HEK293 (cell line): ENCODE data around the gene GJB5.

Source experiments
- CTCF ChIA-PET: fragments of 350-600 bp; formaldehyde crosslinking; extraction: SDS; loops from one replicate; lab custom pipeline; 2021; ENCODE audit warnings: antibody characterized with exemption; lab: Yijun Ruan, JAX
- POLR2A ChIA-PET: fragments of 300-600 bp; formaldehyde crosslinking; extraction: SDS; loops from one replicate; lab custom pipeline; 2020; ENCODE audit warnings: antibody characterized with exemption, inconsistent platforms; lab: Yijun Ruan, JAX
- H3K27ac ChIP-seq: fragments of 200-500 bp; sonication (Bioruptor generic); 2 replicates; pipeline ENCODE4 v1.5.1; 2014; ENCODE audit warnings: low read depth, low read length, control low read depth, inconsistent platforms; ENCODE audit errors: extremely low read depth
- H3K36me3 ChIP-seq, 2 experiments: fragments of 200-500 bp in 1 of 2; sonication (Bioruptor generic) in 1 of 2; 1 replicate in 1 of 2; 2 replicates in 1 of 2; pipeline ENCODE4 v1.5.1; 2014 to 2017; ENCODE audit warnings: inconsistent platforms in 2 of 2, low read length in 2 of 2; ENCODE audit not compliant: control insufficient read depth in 2 of 2, insufficient read depth in 1 of 2
- H3K4me1 ChIP-seq: fragments of 200-500 bp; sonication (Bioruptor generic); 2 replicates; pipeline ENCODE4 v1.5.1; 2014; ENCODE audit warnings: mild to moderate bottlenecking, low read length, inconsistent platforms; ENCODE audit not compliant: control insufficient read depth, insufficient read depth
- H3K4me3 ChIP-seq: 2 replicates; pipeline ENCODE4 v1.5.1; 2011; ENCODE audit warnings: low read depth, mild to moderate bottlenecking, control low read depth, low read length, moderate library complexity
- H3K9me3 ChIP-seq: fragments of 200-500 bp; sonication (Bioruptor generic); 2 replicates; pipeline ENCODE4 v1.5.1; 2014; ENCODE audit warnings: low read depth, low read length, inconsistent platforms; ENCODE audit not compliant: control insufficient read depth, insufficient read depth
- BCL11A ChIP-seq: fragments of 450-650 bp; formaldehyde crosslinking; IDR thresholded peaks from 2 replicates; pipeline ENCODE4 v1.5.1; 2016; ENCODE audit warnings: low read depth, missing biosample characterization, missing genetic modification characterization
- FEZF1 ChIP-seq: fragments of 450-650 bp; formaldehyde crosslinking; IDR thresholded peaks from 2 replicates; pipeline ENCODE4 v1.5.1; 2016; ENCODE audit warnings: missing biosample characterization, missing genetic modification characterization
- GLI2 ChIP-seq: fragments of 450-650 bp; formaldehyde crosslinking; IDR thresholded peaks from 2 replicates; pipeline ENCODE4; 2017; ENCODE audit warnings: missing biosample characterization, missing genetic modification characterization, low read depth, borderline replicate concordance
- KLF7 ChIP-seq: fragments of 450-650 bp; formaldehyde crosslinking; IDR thresholded peaks from 2 replicates; pipeline ENCODE4 v1.5.1; 2016; ENCODE audit warnings: missing biosample characterization, missing genetic modification characterization, borderline replicate concordance
- OVOL3 ChIP-seq: fragments of 450-650 bp; formaldehyde crosslinking; IDR thresholded peaks from 2 replicates; pipeline ENCODE4 v1.5.1; 2016; ENCODE audit warnings: missing biosample characterization, missing genetic modification characterization
- ZIC2 ChIP-seq: fragments of 450-650 bp; formaldehyde crosslinking; IDR thresholded peaks from 2 replicates; pipeline ENCODE4 v1.5.1; 2016; ENCODE audit warnings: missing biosample characterization, missing genetic modification characterization
- ZNF114 ChIP-seq: fragments of 450-650 bp; formaldehyde crosslinking; IDR thresholded peaks from 2 replicates; pipeline ENCODE4 v1.5.0; 2017; ENCODE audit warnings: missing biosample characterization, missing genetic modification characterization
- ZNF174 ChIP-seq: fragments of 450-650 bp; formaldehyde crosslinking; IDR thresholded peaks from 2 replicates; pipeline ENCODE4 v1.5.0; 2017; ENCODE audit warnings: missing biosample characterization, mild to moderate bottlenecking, missing genetic modification characterization
- ZNF223 ChIP-seq: fragments of 450-650 bp; formaldehyde crosslinking; IDR thresholded peaks from 2 replicates; pipeline ENCODE4 v1.5.1; 2016; ENCODE audit warnings: missing biosample characterization, missing genetic modification characterization
- ZNF311 ChIP-seq: fragments of 450-650 bp; formaldehyde crosslinking; IDR thresholded peaks from 2 replicates; pipeline ENCODE4 v1.5.1; 2017; ENCODE audit warnings: missing biosample characterization, missing genetic modification characterization, borderline replicate concordance
- ZNF391 ChIP-seq: fragments of 450-650 bp; formaldehyde crosslinking; IDR thresholded peaks from 2 replicates; pipeline ENCODE4 v1.5.1; 2016; ENCODE audit warnings: low read depth, missing biosample characterization, missing genetic modification characterization, borderline replicate concordance
- ZNF48 ChIP-seq: fragments of 450-650 bp; formaldehyde crosslinking; IDR thresholded peaks from 2 replicates; pipeline ENCODE4 v1.5.1; 2016; ENCODE audit warnings: missing biosample characterization, missing genetic modification characterization
- ZNF701 ChIP-seq: fragments of 450-650 bp; formaldehyde crosslinking; IDR thresholded peaks from 2 replicates; pipeline ENCODE4 v1.5.1; 2016; ENCODE audit warnings: missing biosample characterization, missing genetic modification characterization
- ZNF76 ChIP-seq: fragments of 450-650 bp; formaldehyde crosslinking; IDR thresholded peaks from 2 replicates; pipeline ENCODE4; 2016; ENCODE audit warnings: low read depth, missing biosample characterization, missing genetic modification characterization, borderline replicate concordance
- ZNF768 ChIP-seq: fragments of 450-650 bp; formaldehyde crosslinking; IDR thresholded peaks from 2 replicates; pipeline ENCODE4 v1.5.1; 2018; ENCODE audit warnings: missing biosample characterization, mild to moderate bottlenecking, missing genetic modification characterization
- TF ChIP-seq, protein P1 (sequence below): fragments of 450-650 bp; IDR thresholded peaks from 2 replicates; pipeline ENCODE4 v1.5.1; 2018; ENCODE audit warnings: missing biosample characterization, mild to moderate bottlenecking, missing genetic modification characterization
- TF ChIP-seq, protein P2 (sequence below): fragments of 450-650 bp; formaldehyde crosslinking; IDR thresholded peaks from 2 replicates; pipeline ENCODE4 v1.5.1; 2016; ENCODE audit warnings: missing biosample characterization, missing genetic modification characterization
- TF ChIP-seq, protein P3 (sequence below): fragments of 450-650 bp; formaldehyde crosslinking; IDR thresholded peaks from 2 replicates; pipeline ENCODE4 v1.5.1; 2016; ENCODE audit warnings: missing biosample characterization, missing genetic modification characterization
- TF ChIP-seq, protein P4 (sequence below): fragments of 450-650 bp; formaldehyde crosslinking; IDR thresholded peaks from 2 replicates; pipeline ENCODE4 v1.5.1; 2016; ENCODE audit warnings: missing biosample characterization, missing genetic modification characterization

The GJB5 gene

DNA sequence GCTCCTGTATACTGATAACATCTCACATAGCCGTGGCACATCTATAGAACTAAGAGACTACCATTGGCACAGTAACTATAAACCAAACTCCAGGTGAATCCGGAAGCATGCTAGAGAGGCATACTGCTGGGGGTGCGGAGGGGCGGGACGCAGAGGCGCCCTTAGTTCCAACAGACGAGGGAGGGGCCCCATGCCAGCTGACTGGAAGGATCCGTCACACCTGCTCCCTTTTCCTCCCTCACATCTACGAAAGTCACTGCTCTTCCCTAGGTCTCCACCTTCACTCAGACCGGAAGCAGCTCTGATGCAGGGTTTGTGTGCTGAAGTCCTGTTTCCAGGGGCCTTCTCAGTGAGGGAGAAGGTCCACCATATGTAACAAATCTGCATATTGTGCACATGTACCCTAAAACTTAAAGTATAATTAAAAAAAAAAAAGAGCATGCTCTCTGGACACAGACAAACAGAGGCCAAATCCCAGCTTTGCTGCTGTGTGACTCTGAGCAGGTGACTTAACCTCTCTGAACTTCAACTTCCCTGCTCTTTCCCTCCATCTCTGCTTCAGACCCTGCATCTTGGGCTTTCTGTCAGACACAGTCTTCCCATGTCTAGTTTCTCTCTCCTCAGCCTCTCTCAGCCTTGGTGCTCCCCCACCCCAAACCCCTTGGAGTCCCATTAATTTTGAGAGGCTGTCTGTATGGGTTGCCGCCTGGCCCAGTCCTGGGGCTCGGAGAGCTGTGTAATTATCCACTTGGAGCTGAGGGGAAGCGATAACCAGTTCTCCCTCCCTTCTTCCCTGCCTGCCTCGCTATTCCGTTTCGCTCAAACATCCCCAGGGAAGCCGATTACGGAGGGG lies 7.8 kb upstream of the GJB5 start:
- POLR2A ChIA-PET, result no interaction called here
- CTCF ChIA-PET, result interaction anchor here (0.6 to 0.8 kb wide), 2 partner anchors 16 to 151 kb away, joined by 3 to 5 read pairs; no protein-coding TSS in a partner anchor
- TF ChIP-seq ZNF768 (tag by site-specific recombination) (peak; percentile 55; the same call in 1 of the 2 replicates), ZNF391 (tag by site-specific recombination) (no peak), ZNF174 (tag by site-specific recombination) (no peak), ZNF48 (tag by site-specific recombination) (no peak)
- TF ChIP-seq, protein P1, sequence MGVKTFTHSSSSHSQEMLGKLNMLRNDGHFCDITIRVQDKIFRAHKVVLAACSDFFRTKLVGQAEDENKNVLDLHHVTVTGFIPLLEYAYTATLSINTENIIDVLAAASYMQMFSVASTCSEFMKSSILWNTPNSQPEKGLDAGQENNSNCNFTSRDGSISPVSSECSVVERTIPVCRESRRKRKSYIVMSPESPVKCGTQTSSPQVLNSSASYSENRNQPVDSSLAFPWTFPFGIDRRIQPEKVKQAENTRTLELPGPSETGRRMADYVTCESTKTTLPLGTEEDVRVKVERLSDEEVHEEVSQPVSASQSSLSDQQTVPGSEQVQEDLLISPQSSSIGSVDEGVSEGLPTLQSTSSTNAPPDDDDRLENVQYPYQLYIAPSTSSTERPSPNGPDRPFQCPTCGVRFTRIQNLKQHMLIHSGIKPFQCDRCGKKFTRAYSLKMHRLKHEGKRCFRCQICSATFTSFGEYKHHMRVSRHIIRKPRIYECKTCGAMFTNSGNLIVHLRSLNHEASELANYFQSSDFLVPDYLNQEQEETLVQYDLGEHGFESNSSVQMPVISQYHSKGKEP (tag by site-specific recombination), result no peak
- TF ChIP-seq, all 188 proteins: peak for 1

DNA sequence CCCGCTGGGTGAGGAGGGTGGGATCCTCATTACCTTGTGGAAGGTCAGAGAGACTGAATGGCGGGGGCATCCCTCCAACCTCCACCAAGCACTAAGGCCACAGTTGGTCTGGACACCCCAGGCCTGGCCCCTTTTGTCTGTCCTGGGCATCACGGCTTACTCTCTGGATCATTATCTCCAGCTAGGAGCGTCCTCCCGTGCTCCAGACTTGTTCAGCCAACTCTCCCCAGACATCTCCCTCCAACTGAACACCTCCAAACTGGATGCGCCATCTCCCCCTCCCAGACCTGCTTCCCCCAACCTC lies 7.3 kb upstream of the GJB5 start:
- Histone ChIP-seq H3K27ac (no peak overlapping the region), H3K4me1 (no peaks in the 10 kb centered on the region)
- POLR2A ChIA-PET, result no interaction called here
- TF ChIP-seq FEZF1 (no peak), ZNF223 (tag by site-specific recombination) (no peak), OVOL3 (tag by site-specific recombination) (no peak), GLI2 (tag by site-specific recombination) (no peak)
- TF ChIP-seq, protein P2, sequence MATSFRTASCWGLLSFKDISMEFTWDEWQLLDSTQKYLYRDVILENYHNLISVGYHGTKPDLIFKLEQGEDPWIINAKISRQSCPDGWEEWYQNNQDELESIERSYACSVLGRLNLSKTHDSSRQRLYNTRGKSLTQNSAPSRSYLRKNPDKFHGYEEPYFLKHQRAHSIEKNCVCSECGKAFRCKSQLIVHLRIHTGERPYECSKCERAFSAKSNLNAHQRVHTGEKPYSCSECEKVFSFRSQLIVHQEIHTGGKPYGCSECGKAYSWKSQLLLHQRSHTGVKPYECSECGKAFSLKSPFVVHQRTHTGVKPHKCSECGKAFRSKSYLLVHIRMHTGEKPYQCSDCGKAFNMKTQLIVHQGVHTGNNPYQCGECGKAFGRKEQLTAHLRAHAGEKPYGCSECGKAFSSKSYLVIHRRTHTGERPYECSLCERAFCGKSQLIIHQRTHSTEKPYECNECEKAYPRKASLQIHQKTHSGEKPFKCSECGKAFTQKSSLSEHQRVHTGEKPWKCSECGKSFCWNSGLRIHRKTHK (tag by site-specific recombination), result no peak
- TF ChIP-seq, protein P3, sequence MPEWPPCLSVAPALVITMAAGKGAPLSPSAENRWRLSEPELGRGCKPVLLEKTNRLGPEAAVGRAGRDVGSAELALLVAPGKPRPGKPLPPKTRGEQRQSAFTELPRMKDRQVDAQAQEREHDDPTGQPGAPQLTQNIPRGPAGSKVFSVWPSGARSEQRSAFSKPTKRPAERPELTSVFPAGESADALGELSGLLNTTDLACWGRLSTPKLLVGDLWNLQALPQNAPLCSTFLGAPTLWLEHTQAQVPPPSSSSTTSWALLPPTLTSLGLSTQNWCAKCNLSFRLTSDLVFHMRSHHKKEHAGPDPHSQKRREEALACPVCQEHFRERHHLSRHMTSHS (tag by site-specific recombination), result no peak
- TF ChIP-seq, all 188 proteins: peak for 0
- Histone ChIP-seq H3K9me3 (no peaks in the 10 kb centered on the region), H3K36me3 (no peaks in the 10 kb centered on the region), H3K4me3 (no peak overlapping the region)
- CTCF ChIA-PET, result no interaction called here

More for the DNA sequence above, 7.8 kb upstream of the GJB5 start:
- Histone ChIP-seq H3K4me1 (no peaks in the 10 kb centered on the region), H3K4me3 (no peak overlapping the region), H3K36me3 (no peaks in the 10 kb centered on the region), H3K27ac (no peak overlapping the region), H3K9me3 (no peaks in the 10 kb centered on the region)

DNA sequence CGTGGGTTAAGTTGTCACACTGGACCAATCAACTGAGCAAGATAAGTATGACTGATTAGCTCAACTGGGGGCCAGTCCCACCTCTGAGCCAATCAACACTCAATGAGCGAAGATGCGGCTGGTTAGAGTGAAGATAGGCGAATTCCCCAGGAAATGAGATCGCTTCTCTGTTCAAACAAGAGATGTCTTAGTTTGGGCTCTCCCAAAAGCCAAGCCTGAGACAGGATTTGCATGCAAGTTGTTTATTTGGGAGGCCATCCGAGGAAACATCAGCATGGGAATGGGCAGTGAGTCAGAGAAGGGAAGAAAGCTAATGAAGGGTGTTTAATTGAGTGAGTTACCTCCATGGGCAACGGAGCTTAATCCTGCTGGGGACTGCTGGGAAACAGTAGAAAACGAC lies 4.9 kb upstream of the GJB5 start:
- no peak overlapping the region for H3K27ac ChIP-seq
- H3K9me3 ChIP-seq, result no peaks in the 10 kb centered on the region
- CTCF ChIA-PET, result interaction anchor here (0.7 kb wide), 1 partner anchor 323 kb away, joined by 3 read pairs; no protein-coding TSS in a partner anchor
- H3K4me1 ChIP-seq, result no peaks in the 10 kb centered on the region
- POLR2A ChIA-PET, result no interaction called here
- H3K4me3 ChIP-seq, result no peak overlapping the region
- no peak for TF ChIP-seq ZNF311 (tag by site-specific recombination)
- no peak for TF ChIP-seq BCL11A (tag by site-specific recombination)
- TF ChIP-seq ZNF76, result no peak
- no peak for TF ChIP-seq ZNF114 (tag by site-specific recombination)
- TF ChIP-seq, protein P4, sequence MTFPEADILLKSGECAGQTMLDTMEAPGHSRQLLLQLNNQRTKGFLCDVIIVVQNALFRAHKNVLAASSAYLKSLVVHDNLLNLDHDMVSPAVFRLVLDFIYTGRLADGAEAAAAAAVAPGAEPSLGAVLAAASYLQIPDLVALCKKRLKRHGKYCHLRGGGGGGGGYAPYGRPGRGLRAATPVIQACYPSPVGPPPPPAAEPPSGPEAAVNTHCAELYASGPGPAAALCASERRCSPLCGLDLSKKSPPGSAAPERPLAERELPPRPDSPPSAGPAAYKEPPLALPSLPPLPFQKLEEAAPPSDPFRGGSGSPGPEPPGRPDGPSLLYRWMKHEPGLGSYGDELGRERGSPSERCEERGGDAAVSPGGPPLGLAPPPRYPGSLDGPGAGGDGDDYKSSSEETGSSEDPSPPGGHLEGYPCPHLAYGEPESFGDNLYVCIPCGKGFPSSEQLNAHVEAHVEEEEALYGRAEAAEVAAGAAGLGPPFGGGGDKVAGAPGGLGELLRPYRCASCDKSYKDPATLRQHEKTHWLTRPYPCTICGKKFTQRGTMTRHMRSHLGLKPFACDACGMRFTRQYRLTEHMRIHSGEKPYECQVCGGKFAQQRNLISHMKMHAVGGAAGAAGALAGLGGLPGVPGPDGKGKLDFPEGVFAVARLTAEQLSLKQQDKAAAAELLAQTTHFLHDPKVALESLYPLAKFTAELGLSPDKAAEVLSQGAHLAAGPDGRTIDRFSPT (tag by site-specific recombination), result no peak
- no peak for TF ChIP-seq KLF7 (tag by site-specific recombination)
- TF ChIP-seq ZNF701 (tag by site-specific recombination), result no peak
- peak; percentile 41 for TF ChIP-seq ZIC2 (tag by site-specific recombination)
- H3K36me3 ChIP-seq, result no peaks in the 10 kb centered on the region
